Thyroid gland (tissue), 4 donors: ENCODE results near the gene SUB1. TPM values are rescaled to one million over a fixed set of nuclear protein-coding genes. Genes with fewer than 3 reads are reported as not detected.

Experiments used
- DNase-seq, 2 donors: peaks; one replicate each; pipeline ENCODE4 v3.0.0-alpha.2; 2019
- H3K27ac ChIP-seq, 3 donors: fragments of 200-600 bp; sonication (generic); 1 replicate in 2 of 3; 2 replicates in 1 of 3; pipeline ENCODE4 v1.5.1; 2016 to 2019; ENCODE audit warnings: mild to moderate bottlenecking in 1 of 3, moderate library complexity in 1 of 3
- H3K27me3 ChIP-seq: fragments of 200-600 bp; sonication (generic); one replicate; pipeline ENCODE4 v1.5.1; 2019
- H3K36me3 ChIP-seq, 2 donors: fragments of 200-600 bp; sonication (generic); one replicate each; pipeline ENCODE4 v1.5.1; 2016 to 2019
- H3K4me1 ChIP-seq, 2 donors: fragments of 200-600 bp; sonication (generic); one replicate each; pipeline ENCODE4 v1.5.1; 2017 to 2019
- H3K4me3 ChIP-seq, 3 donors: fragments of 200-600 bp; sonication (generic); replicated peaks in 1 of 3; 1 replicate in 2 of 3; 2 replicates in 1 of 3; pipeline ENCODE4 v1.5.1; 2016; ENCODE audit warnings: mild to moderate bottlenecking in 1 of 3
- H3K9me3 ChIP-seq: fragments of 200-600 bp; sonication (generic); one replicate; pipeline ENCODE4 v1.5.1; 2017
- POLR2A ChIP-seq, 2 donors: fragments of 450-650 bp; IDR thresholded peaks; one replicate each; pipeline ENCODE4 v1.6.1; 2017; ENCODE audit warnings: antibody characterized with exemption in 2 of 2, mild to moderate bottlenecking in 2 of 2, moderate library complexity in 1 of 2
- WGBS, 2 donors: methylation state at CpG; one replicate each; pipeline ENCODE4 v1.1.5; 2017; 5-methylcytosine and 5-hydroxymethylcytosine counted together
- intact Hi-C: fragments of 100-400 bp; cut with DNase I; formaldehyde crosslinking; loops from one replicate; pipeline ENCODE4 v1.15.1; 2023
- total RNA-seq, 4 donors: library from RNA; depleted of rRNA; stranded (reverse); fragments of >200 nt; gene quantifications; one replicate each; pipeline ENCODE4 v1.2.3, GENCODE V29; 2016
- TF ChIP-seq, protein P1 (sequence below), 6 experiments: fragments of 200-600 bp in 3 of 6; fragments of 450-650 bp in 3 of 6; sonication (generic) in 3 of 6; IDR thresholded peaks; one replicate each; pipeline ENCODE4 v1.5.1; 2016 to 2019; ENCODE audit warnings: antibody characterized with exemption in 6 of 6, mild to moderate bottlenecking in 2 of 6, inconsistent platforms in 1 of 6, moderate library complexity in 1 of 6

The SUB1 gene
- total RNA-seq, 4 donors from 2014 or later = 62.7 to 217 (median 113) TPM

DNA sequence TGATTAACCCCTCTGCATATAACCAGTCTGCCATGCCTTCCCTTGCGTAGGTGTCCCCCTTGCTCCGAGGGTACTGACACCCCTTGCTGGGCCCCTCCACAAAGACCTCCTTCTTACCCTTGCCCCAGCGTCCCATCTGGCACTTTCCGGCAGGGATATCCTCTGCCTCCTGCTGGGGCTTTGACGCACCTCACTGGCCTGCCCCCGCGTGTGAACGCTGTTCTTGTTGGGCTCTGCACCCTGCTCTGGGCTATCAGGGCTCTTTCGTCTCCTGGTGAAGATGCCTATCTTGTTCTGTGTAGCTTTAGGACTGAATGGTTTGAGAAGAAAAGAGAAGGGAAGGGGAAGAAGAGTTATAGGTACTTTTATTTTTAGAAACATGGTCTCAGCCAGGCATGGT is 53.0 kb downstream of the SUB1 start:
- no peak for TF ChIP-seq POLR2A (IDR thresholded peaks at IDR 0.05)
- TF ChIP-seq, protein P1, sequence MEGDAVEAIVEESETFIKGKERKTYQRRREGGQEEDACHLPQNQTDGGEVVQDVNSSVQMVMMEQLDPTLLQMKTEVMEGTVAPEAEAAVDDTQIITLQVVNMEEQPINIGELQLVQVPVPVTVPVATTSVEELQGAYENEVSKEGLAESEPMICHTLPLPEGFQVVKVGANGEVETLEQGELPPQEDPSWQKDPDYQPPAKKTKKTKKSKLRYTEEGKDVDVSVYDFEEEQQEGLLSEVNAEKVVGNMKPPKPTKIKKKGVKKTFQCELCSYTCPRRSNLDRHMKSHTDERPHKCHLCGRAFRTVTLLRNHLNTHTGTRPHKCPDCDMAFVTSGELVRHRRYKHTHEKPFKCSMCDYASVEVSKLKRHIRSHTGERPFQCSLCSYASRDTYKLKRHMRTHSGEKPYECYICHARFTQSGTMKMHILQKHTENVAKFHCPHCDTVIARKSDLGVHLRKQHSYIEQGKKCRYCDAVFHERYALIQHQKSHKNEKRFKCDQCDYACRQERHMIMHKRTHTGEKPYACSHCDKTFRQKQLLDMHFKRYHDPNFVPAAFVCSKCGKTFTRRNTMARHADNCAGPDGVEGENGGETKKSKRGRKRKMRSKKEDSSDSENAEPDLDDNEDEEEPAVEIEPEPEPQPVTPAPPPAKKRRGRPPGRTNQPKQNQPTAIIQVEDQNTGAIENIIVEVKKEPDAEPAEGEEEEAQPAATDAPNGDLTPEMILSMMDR (IDR thresholded peaks at IDR 0.05) = no peak
- Histone ChIP-seq H3K27me3 (no peaks in the 10 kb centered on the region), H3K9me3 (no peaks in the 10 kb centered on the region), H3K4me3 (no peak overlapping the region), H3K4me1 (no peaks in the 10 kb centered on the region), H3K36me3 (no peaks in the 10 kb centered on the region), H3K27ac (no peak overlapping the region)
- 83 to 84% methylated on average over 9 of the region's 9 CpGs for WGBS, 2 donors
- intact Hi-C loops = no loop called here
- no peak for DNase-seq

DNA sequence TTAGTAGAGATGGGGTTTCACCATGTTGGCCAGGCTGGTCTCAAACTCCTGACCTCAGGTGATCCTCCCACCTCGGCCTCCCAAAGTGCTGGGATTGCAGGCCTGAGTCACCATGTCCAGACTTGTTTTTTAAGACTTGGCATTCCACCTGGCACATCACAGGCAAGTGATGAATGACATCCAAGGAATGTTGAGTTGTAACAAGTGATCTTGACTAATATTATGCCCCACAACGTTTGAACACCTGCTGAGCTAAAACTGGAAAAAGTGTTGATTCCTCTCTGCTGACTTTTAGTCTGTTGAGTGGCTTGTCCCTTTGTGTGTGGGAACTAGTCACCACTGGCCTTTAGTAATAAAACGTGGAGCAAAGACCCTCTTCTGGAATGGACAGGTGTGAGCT is 54.6 kb downstream of the SUB1 start:
- Histone ChIP-seq H3K4me1 (no peaks in the 10 kb centered on the region), H3K4me3 (no peak overlapping the region), H3K27me3 (no peaks in the 10 kb centered on the region), H3K9me3 (no peaks in the 10 kb centered on the region), H3K27ac (no peak overlapping the region), H3K36me3 (no peaks in the 10 kb centered on the region)
- TF ChIP-seq POLR2A (IDR thresholded peaks at IDR 0.05) = no peak
- TF ChIP-seq, protein P1 (IDR thresholded peaks at IDR 0.05) = no peak
- DNase-seq = no peak
- WGBS, 2 donors = 70 to 74% methylated on average over 3 of the region's 3 CpGs
- intact Hi-C loops = no loop called here

- Histone ChIP-seq H3K4me1 (no peaks in the 10 kb centered on the region), H3K36me3 (no peaks in the 10 kb centered on the region), H3K27me3 (no peaks in the 10 kb centered on the region), H3K4me3 (no peak overlapping the region), H3K9me3 (no peaks in the 10 kb centered on the region), H3K27ac (no peak overlapping the region)
- no peak for DNase-seq
- TF ChIP-seq, protein P1 (IDR thresholded peaks at IDR 0.05) = no peak
- no peak for TF ChIP-seq POLR2A (IDR thresholded peaks at IDR 0.05)
- intact Hi-C loops = no loop called here
- WGBS, 2 donors = 87 to 89% methylated on average over 2 of the region's 2 CpGs
Observed at GRCh38 chr5:32642276-32643002, 57.1 kb downstream of the SUB1 start.

DNA sequence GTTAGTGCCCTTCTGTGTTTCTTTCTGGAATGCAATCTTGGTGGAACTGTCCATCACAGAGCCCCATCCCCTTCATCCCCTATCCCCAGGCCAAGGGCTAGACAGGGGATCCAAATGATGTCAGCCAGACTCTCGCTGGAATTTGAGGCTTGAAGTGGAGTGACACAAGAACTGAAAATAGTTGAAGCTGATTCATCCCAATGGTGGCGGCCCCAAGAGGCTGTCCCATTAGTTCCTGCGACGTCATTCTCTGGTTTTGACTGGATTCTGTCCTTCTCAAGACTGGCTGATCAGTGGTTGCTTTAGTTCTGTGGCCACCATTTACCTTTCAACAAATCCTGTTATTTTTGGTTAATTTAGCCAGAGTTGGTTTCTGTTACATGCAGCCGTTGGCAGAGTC is 59.9 kb downstream of the SUB1 start:
- no peak for DNase-seq
- Histone ChIP-seq H3K27me3 (no peaks in the 10 kb centered on the region), H3K36me3 (no peaks in the 10 kb centered on the region), H3K4me3 (no peak overlapping the region), H3K9me3 (no peaks in the 10 kb centered on the region), H3K4me1 (no peaks in the 10 kb centered on the region), H3K27ac (no peak overlapping the region)
- no peak for TF ChIP-seq POLR2A (IDR thresholded peaks at IDR 0.05)
- TF ChIP-seq, protein P1 (IDR thresholded peaks at IDR 0.05) = no peak
- WGBS, 2 donors = 82 to 87% methylated on average over 5 of the region's 5 CpGs
- intact Hi-C loops = no loop called here

- Histone ChIP-seq H3K36me3 (no peaks in the 10 kb centered on the region), H3K9me3 (no peaks in the 10 kb centered on the region), H3K27me3 (no peaks in the 10 kb centered on the region), H3K4me3 (no peak overlapping the region), H3K4me1 (no peaks in the 10 kb centered on the region), H3K27ac (no peak overlapping the region)
- DNase-seq = no peak
- intact Hi-C loops = no loop called here
- 83% methylated on average over 6 of the region's 6 CpGs for WGBS, 2 donors
- TF ChIP-seq POLR2A (IDR thresholded peaks at IDR 0.05) = no peak
- TF ChIP-seq, protein P1 (IDR thresholded peaks at IDR 0.05) = no peak
Observed at GRCh38 chr5:32646061-32646969, 61.0 kb downstream of the SUB1 start.
